ENCODE data around the gene CAMK1G.

DNA sequence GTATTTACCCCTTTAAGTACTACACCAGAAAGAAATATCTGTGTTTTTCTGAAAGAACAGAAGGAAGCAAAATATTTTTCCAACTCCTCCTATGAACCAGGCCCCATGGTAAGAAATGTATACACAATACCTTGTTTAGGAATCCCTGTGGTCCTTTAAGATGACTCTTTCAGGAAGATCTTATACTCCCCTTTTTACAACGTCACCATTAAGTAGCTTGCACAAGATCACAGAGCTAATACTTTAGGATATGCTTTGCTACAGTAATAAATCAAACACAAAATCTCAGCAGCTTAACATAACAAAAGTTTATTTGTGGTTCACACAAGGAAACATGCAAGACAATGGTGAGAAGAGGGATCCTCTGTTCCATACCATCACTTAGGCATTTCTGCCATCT, 77.6 kb downstream of the CAMK1G start:
- TF ChIP-seq, protein P1, sequence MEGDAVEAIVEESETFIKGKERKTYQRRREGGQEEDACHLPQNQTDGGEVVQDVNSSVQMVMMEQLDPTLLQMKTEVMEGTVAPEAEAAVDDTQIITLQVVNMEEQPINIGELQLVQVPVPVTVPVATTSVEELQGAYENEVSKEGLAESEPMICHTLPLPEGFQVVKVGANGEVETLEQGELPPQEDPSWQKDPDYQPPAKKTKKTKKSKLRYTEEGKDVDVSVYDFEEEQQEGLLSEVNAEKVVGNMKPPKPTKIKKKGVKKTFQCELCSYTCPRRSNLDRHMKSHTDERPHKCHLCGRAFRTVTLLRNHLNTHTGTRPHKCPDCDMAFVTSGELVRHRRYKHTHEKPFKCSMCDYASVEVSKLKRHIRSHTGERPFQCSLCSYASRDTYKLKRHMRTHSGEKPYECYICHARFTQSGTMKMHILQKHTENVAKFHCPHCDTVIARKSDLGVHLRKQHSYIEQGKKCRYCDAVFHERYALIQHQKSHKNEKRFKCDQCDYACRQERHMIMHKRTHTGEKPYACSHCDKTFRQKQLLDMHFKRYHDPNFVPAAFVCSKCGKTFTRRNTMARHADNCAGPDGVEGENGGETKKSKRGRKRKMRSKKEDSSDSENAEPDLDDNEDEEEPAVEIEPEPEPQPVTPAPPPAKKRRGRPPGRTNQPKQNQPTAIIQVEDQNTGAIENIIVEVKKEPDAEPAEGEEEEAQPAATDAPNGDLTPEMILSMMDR (conservative IDR thresholded peaks at IDR 0.05; ENCODE audit: low read depth, low read length), result no peak
- TF ChIP-seq POLR2A (IDR thresholded peaks at IDR 0.05; ENCODE audit: low read depth, low read length) (no peak), RAD21 (IDR thresholded peaks at IDR 0.05; ENCODE audit: low read length) (no peak), CEBPB (IDR thresholded peaks at IDR 0.05; ENCODE audit: low read depth, low read length) (no peak)
- TF ChIP-seq, protein P2, sequence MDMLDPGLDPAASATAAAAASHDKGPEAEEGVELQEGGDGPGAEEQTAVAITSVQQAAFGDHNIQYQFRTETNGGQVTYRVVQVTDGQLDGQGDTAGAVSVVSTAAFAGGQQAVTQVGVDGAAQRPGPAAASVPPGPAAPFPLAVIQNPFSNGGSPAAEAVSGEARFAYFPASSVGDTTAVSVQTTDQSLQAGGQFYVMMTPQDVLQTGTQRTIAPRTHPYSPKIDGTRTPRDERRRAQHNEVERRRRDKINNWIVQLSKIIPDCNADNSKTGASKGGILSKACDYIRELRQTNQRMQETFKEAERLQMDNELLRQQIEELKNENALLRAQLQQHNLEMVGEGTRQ (IDR thresholded peaks at IDR 0.05; ENCODE audit: low read depth, low read length), result no peak

Data from IMR-90 (cell line).